ENCODE measurements around the gene PALLD. TPM values are rescaled to one million over a fixed set of nuclear protein-coding genes. Genes with fewer than 3 reads are reported as not detected.

The PALLD gene
- total and polyA plus RNA-seq, 2 of the 8 experiments (the other 6 are each of a cell fraction or from before 2014, with no cell fraction given), result 10.5 to 25.0 TPM

DNA sequence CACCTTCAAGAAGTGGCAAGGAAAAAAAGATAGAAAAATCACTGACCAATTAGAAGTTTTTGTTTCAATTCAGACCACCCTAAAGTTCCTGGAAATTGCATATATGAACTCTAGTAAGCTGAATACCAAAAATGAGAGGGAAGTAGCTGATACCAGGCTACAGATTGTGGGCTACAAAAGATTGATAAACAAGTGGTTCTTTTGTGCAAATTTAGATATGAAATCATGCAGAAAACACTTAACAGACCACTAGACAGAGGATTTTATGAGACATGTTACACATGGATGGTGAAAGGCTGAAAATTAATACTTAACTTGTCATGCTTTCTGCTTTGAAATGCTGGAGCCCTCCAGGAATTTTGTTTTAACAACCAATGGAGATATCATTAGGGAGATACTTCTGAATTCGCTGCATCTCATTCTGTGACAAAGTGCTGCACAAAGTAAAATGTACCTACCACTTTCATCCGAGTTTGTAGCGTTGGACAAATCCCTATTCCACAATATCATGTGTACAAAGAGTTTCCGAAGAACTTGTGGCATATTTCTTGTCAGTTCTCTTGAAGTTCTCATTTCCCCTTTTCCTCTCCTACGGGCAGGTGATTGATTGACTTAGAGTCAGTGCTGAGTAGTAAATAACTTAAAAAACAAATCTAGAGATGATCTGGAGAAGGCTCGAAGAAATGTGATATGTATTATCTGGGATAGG, 235.0 kb downstream of the PALLD start:
- no peak overlapping the region for H3K4ac ChIP-seq (replicated peaks; ENCODE audit: insufficient read length, low read depth, low read length)
- no peaks in the 10 kb centered on the region for H3K23me2 ChIP-seq (ENCODE audit: low read depth, low read length)
- H2BK20ac ChIP-seq (ENCODE audit: low read length), result no peak overlapping the region
- H3K9me3 ChIP-seq (ENCODE audit: insufficient read depth in 2 of 2, low read depth in 1 of 2, low read length in 1 of 2), result no peaks in the 10 kb centered on the region
- H3K27ac ChIP-seq (ENCODE audit: low read depth, low read length), result no peak overlapping the region
- H3K4me3 ChIP-seq (ENCODE audit: extremely low read depth in 1 of 4, insufficient read depth in 2 of 4, low read depth in 3 of 4, low read length in 4 of 4), result no peak overlapping the region
- DNase-seq (ENCODE audit: low read depth in 1 of 2, low spot score in 2 of 2), result no peak
- no peak overlapping the region for H2BK120ac ChIP-seq (replicated peaks; ENCODE audit: low read depth, low read length)
- H4K91ac ChIP-seq (replicated peaks; ENCODE audit: insufficient read length, low read length), result no peak overlapping the region
- H4K20me1 ChIP-seq (replicated peaks in 1 of 2; ENCODE audit: control insufficient read depth in 1 of 2, insufficient read depth in 2 of 2, low read length in 2 of 2), result no peaks in the 10 kb centered on the region
- WGBS, 2 experiments (ENCODE audit: extremely low coverage in 1 of 2, insufficient coverage in 1 of 2, insufficient read length in 1 of 2, insufficient replicate concordance in 2 of 2, low coverage in 1 of 2, low lambda C conversion rate in 2 of 2, missing lambda C conversion rate in 1 of 2), result 89% methylated on average over 6 of the region's 6 CpGs; no CpG with 5 or more reads in 1 of the 2 experiments
- H3K9ac ChIP-seq (replicated peaks in 1 of 4; ENCODE audit: extremely low read depth in 1 of 4, low read depth in 3 of 4, low read length in 3 of 4), result no peak overlapping the region
- no peak overlapping the region for H3K18ac ChIP-seq (ENCODE audit: extremely low read depth, low read length)
- no peak overlapping the region for H2AK5ac ChIP-seq (ENCODE audit: low read depth, low read length)
- H3K4me2 ChIP-seq (ENCODE audit: insufficient read depth in 1 of 2, low read depth in 2 of 2, low read length in 2 of 2), result no peak overlapping the region
- TF ChIP-seq KDM5A (IDR thresholded peaks at IDR 0.05; ENCODE audit: low read length) (no peak), SP1 (IDR thresholded peaks at IDR 0.05; ENCODE audit: low read depth, low read length) (no peak), CHD1 (IDR thresholded peaks at IDR 0.05; ENCODE audit: low read depth, low read length) (no peak), CTBP2 (IDR thresholded peaks at IDR 0.05; ENCODE audit: borderline replicate concordance, insufficient read depth, insufficient read length, low read length) (no peak)
- H2BK12ac ChIP-seq (ENCODE audit: low read depth, low read length), result no peak overlapping the region
- H4K5ac ChIP-seq (ENCODE audit: insufficient read length, low read depth, low read length), result no peak overlapping the region
- H4K8ac ChIP-seq (ENCODE audit: extremely low read depth, insufficient read depth, low read length), result no peak overlapping the region
- no peaks in the 10 kb centered on the region for H3K27me3 ChIP-seq (replicated peaks in 1 of 4; ENCODE audit: control insufficient read depth in 3 of 4, extremely low read depth in 1 of 4, insufficient read depth in 3 of 4, low read length in 3 of 4)
- H2BK15ac ChIP-seq (ENCODE audit: low read length), result no peak overlapping the region
- H3K79me2 ChIP-seq (ENCODE audit: control insufficient read depth in 1 of 2, insufficient read depth in 2 of 2, low read length in 2 of 2), result no peaks in the 10 kb centered on the region
- H2BK5ac ChIP-seq (ENCODE audit: low read depth, low read length), result no peak overlapping the region
- ChIA-PET CTCF (ENCODE audit: partially characterized antibody) (interaction anchor here (1.5 kb wide), 1 partner anchor 10 kb away, joined by 3 read pairs; no protein-coding TSS in a partner anchor), POLR2A (ENCODE audit: partially characterized antibody) (interaction anchor here (1.1 kb wide), 1 partner anchor 101 kb away, joined by 3 read pairs; no protein-coding TSS in a partner anchor)
- H3K79me1 ChIP-seq (ENCODE audit: low read depth, low read length), result no peaks in the 10 kb centered on the region
- peaks cover 0 to 12% (median 8%) of the 10 kb centered on the region in 4 experiments; a peak in 2 of 7 replicates for H3K4me1 ChIP-seq (replicated peaks in 1 of 4; ENCODE audit: control insufficient read depth in 3 of 4, insufficient read depth in 4 of 4, low read length in 3 of 4)
- no peak overlapping the region for H3K56ac ChIP-seq (replicated peaks; ENCODE audit: insufficient read length, low read depth, low read length)
- H3K14ac ChIP-seq (ENCODE audit: insufficient read length), result no peak overlapping the region
- no peak for FAIRE-seq
- H2AFZ ChIP-seq (ENCODE audit: low read length), result no peak overlapping the region
- H3K23ac ChIP-seq (ENCODE audit: insufficient read length), result no peak overlapping the region
- H3K36me3 ChIP-seq (ENCODE audit: control insufficient read depth in 2 of 4, insufficient read depth in 4 of 4, low read length in 3 of 4), result no peaks in the 10 kb centered on the region

Data from H1 (cell line).